MCF 10A (cell line): Measurements from ENCODE around the gene MYO5A. TPM values are rescaled to one million over a fixed set of nuclear protein-coding genes. Genes with fewer than 3 reads are reported as not detected.
A peak's percentile ranks its signal among the peaks of the same experiment; 100 is the strongest.

Experiments
- BruUV-seq: library from RNA; stranded (reverse); fragments of 400-500 nt; replicated peaks from 2 replicates; lab custom pipeline; 2021; lab: Mats Ljungman, UMichigan
- CTCF ChIA-PET: fragments of 300-600 bp; sonication (Branson Sonifier 250); formaldehyde crosslinking; extraction: SDS; loops from one replicate; lab custom pipeline; 2021; ENCODE audit warnings: antibody characterized with exemption, inconsistent platforms; lab: Yijun Ruan, JAX
- POLR2A ChIA-PET: fragments of 300-600, 350-650 bp; sonication (Branson Sonifier 250); formaldehyde crosslinking; extraction: SDS; loops from one replicate; lab custom pipeline; 2020; ENCODE audit warnings: antibody characterized with exemption, inconsistent platforms; lab: Yijun Ruan, JAX
- DNase-seq: peaks from one replicate; pipeline ENCODE4 v3.0.0-alpha.2; 2018; ENCODE audit not compliant: unreplicated experiment
- H3K27ac Mint-ChIP-seq: one replicate; pipeline ENCODE4 v1.8.0; 2022; ENCODE audit warnings: mild to moderate bottlenecking, low read depth, mixed read lengths; ENCODE audit not compliant: unreplicated experiment
- H3K27me3 Mint-ChIP-seq: one replicate; pipeline ENCODE4 v1.8.0; 2022; ENCODE audit warnings: mixed read lengths; ENCODE audit not compliant: insufficient read depth, unreplicated experiment
- H3K36me3 Mint-ChIP-seq: one replicate; pipeline ENCODE4 v1.8.0; 2022; ENCODE audit warnings: mild to moderate bottlenecking, moderate library complexity, mixed read lengths; ENCODE audit not compliant: insufficient read depth, unreplicated experiment
- H3K4me1 Mint-ChIP-seq: one replicate; pipeline ENCODE4 v1.8.0; 2022; ENCODE audit warnings: mixed read lengths; ENCODE audit not compliant: insufficient read depth, unreplicated experiment
- H3K4me3 Mint-ChIP-seq: one replicate; pipeline ENCODE4 v1.8.0; 2022; ENCODE audit warnings: mild to moderate bottlenecking, moderate library complexity, mixed read lengths; ENCODE audit not compliant: unreplicated experiment
- H3K9me3 Mint-ChIP-seq: one replicate; pipeline ENCODE4 v1.8.0; 2022; ENCODE audit warnings: mixed read lengths; ENCODE audit not compliant: unreplicated experiment
- CTCF ChIP-seq: fragments of 200-600 bp; IDR thresholded peaks from one replicate; pipeline ENCODE4 v1.8.0; 2022; ENCODE audit warnings: antibody characterized with exemption, mild to moderate bottlenecking; ENCODE audit not compliant: unreplicated experiment
- intact Hi-C: fragments of 100-400 bp; cut with micrococcal nuclease; formaldehyde crosslinking; loops from 2 replicates; pipeline ENCODE4 v1.14.1; 2022
- total RNA-seq: library from RNA; stranded (reverse); gene quantifications from 2 replicates; pipeline ENCODE4 v1.2.3, GENCODE V29; 2022

Gene MYO5A
- total RNA-seq, 1 experiment from 2014 or later, result 28.9 TPM

DNA sequence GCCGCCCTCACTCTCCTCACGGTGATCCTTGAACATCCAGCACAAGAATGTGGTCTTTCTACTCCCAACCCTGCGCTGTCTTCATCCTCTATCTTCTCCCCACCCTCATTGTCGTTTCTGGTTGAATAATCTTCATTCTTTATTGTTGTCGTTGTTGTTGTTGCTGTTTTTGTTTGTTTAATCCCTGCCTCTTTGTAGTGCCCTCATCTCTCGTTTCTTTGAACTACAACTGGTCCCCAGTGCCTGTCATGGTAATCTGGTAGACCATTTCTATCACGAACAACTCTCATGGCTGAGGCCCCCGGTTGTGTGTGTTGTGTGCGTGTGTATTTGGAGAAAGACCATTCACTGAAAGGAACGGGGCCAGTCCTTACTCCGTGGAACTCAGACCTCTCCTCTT is 1.3 kb upstream of the MYO5A start:
- ChIA-PET CTCF (interaction anchor here (0.8 to 1.0 kb wide), 2 partner anchors 15 to 17 kb away, joined by 4 to 6 read pairs; no protein-coding TSS in a partner anchor), POLR2A (interaction anchor here (0.7 kb wide), 1 partner anchor 57 kb away, joined by 4 read pairs; no protein-coding TSS in a partner anchor)
- H3K27ac Mint-ChIP-seq, result no peak overlapping the region
- H3K4me1 Mint-ChIP-seq, result no peaks in the 10 kb centered on the region
- no peaks in the 10 kb centered on the region for H3K9me3 Mint-ChIP-seq
- TF ChIP-seq CTCF, result no peak
- intact Hi-C loops, result loop anchor here (1.0 to 2.0 kb wide), 4 partner anchors 39 to 274 kb away; partner anchors contain the start of gene ARPP19
- BruUV-seq, result no TSS peak
- H3K36me3 Mint-ChIP-seq, result no peaks in the 10 kb centered on the region
- no peaks in the 10 kb centered on the region for H3K27me3 Mint-ChIP-seq
- H3K4me3 Mint-ChIP-seq, result peak overlapping the region; percentile 78
- DNase-seq, result no peak

- POLR2A ChIA-PET, result interaction anchor here (0.7 to 2.6 kb wide), 2 partner anchors 37 to 57 kb away, joined by 4 to 8 read pairs; no protein-coding TSS in a partner anchor
- no peaks in the 10 kb centered on the region for H3K9me3 Mint-ChIP-seq
- no peak for DNase-seq
- CTCF ChIA-PET, result interaction anchor here (0.5 to 1.7 kb wide), 7 partner anchors 14 to 273 kb away, joined by 3 to 6 read pairs (median 4); no protein-coding TSS in a partner anchor
- H3K4me1 Mint-ChIP-seq, result no peaks in the 10 kb centered on the region
- no peaks in the 10 kb centered on the region for H3K27me3 Mint-ChIP-seq
- no peaks in the 10 kb centered on the region for H3K36me3 Mint-ChIP-seq
- H3K27ac Mint-ChIP-seq, result no peak overlapping the region
- intact Hi-C loops, result loop anchor here (1.0 to 2.0 kb wide), 4 partner anchors 39 to 273 kb away; partner anchors contain the start of gene ARPP19
- BruUV-seq, result no TSS peak
- peak overlapping the region; percentile 78 for H3K4me3 Mint-ChIP-seq
- no peak for TF ChIP-seq CTCF
Measured at GRCh38 chr15:52529341-52529924, 753 bp upstream of the MYO5A start.

- intact Hi-C loops, result loop anchor here (2.0 kb wide), 2 partner anchors 41 to 207 kb away; partner anchors contain the start of gene ARPP19
- Mint-ChIP-seq H3K27me3 (no peaks in the 10 kb centered on the region), H3K36me3 (no peaks in the 10 kb centered on the region), H3K27ac (no peak overlapping the region), H3K4me1 (peaks cover 7% of the 10 kb centered on the region), H3K4me3 (peak overlapping the region; percentile 78), H3K9me3 (no peaks in the 10 kb centered on the region)
- BruUV-seq, result no TSS peak
- ChIA-PET CTCF (interaction anchor here (0.6 to 1.7 kb wide), 9 partner anchors 15 to 230 kb away, joined by 3 to 6 read pairs (median 3); no protein-coding TSS in a partner anchor), POLR2A (interaction anchor here (0.6 to 2.6 kb wide), 9 partner anchors 21 to 267 kb away, joined by 3 to 9 read pairs (median 4); no protein-coding TSS in a partner anchor)
- no peak for TF ChIP-seq CTCF
- DNase-seq, result peak; percentile 24
Measured at GRCh38 chr15:52527911-52528563, 643 bp downstream of the MYO5A start.
